Lung (tissue), 12 donors: Measurements from ENCODE around the gene CAPZB. TPM values are rescaled to one million over a fixed set of nuclear protein-coding genes. Genes with fewer than 3 reads are reported as not detected.

ENCODE experiments used
- ATAC-seq: fragments of 200-7000 bp; cut with Tn5 transposase; one replicate; pipeline ENCODE4 v1.9.1; 2020; ENCODE audit warnings: moderate number of reproducible peaks; ENCODE audit not compliant: insufficient read depth, low FRiP score
- DNase-seq, 3 donors: peaks; one replicate each; pipeline ENCODE4 v3.0.0-alpha.2; 2013 to 2017
- H3K27ac ChIP-seq, 2 donors: one replicate each; pipeline ENCODE4 v1.5.1; 2013; ENCODE audit warnings: mild to moderate bottlenecking in 2 of 2, moderate library complexity in 2 of 2, control low read depth in 1 of 2, inconsistent platforms in 1 of 2, low read depth in 1 of 2, low read length in 1 of 2
- H3K27me3 ChIP-seq, 3 donors: one replicate each; pipeline ENCODE4 v1.5.1; 2013; ENCODE audit warnings: low read length in 2 of 3; ENCODE audit not compliant: control insufficient read depth in 3 of 3, insufficient read depth in 3 of 3
- H3K36me3 ChIP-seq, 4 donors: one replicate each; pipeline ENCODE4 v1.5.1; 2013; ENCODE audit warnings: low read length in 4 of 4, mild to moderate bottlenecking in 1 of 4, moderate library complexity in 1 of 4; ENCODE audit not compliant: control insufficient read depth in 4 of 4, insufficient read depth in 4 of 4
- H3K4me1 ChIP-seq, 5 donors: one replicate each; pipeline ENCODE4 v1.5.1; 2013; ENCODE audit warnings: low read length in 5 of 5, mild to moderate bottlenecking in 2 of 5, moderate library complexity in 1 of 5; ENCODE audit not compliant: control insufficient read depth in 5 of 5, insufficient read depth in 5 of 5
- H3K4me3 ChIP-seq: one replicate; pipeline ENCODE4 v1.5.1; 2013; ENCODE audit warnings: mild to moderate bottlenecking, control low read depth, moderate library complexity
- H3K9ac ChIP-seq, 2 donors: one replicate each; pipeline ENCODE4 v1.5.1; 2013; ENCODE audit warnings: low read length in 2 of 2, control low read depth in 1 of 2; ENCODE audit not compliant: insufficient read depth in 1 of 2
- H3K9me3 ChIP-seq, 4 donors: one replicate each; pipeline ENCODE4 v1.5.1; 2013; ENCODE audit warnings: low read length in 3 of 4, mild to moderate bottlenecking in 1 of 4, moderate library complexity in 1 of 4; ENCODE audit not compliant: control insufficient read depth in 4 of 4, insufficient read depth in 3 of 4
- WGBS, 2 donors: extraction: QIAGEN DNeasy Blood & Tissue Kit; methylation state at CpG; one replicate each; pipeline ENCODE4 v1.1.7; 2013; 5-methylcytosine and 5-hydroxymethylcytosine counted together
- polyA plus RNA-seq, 2 donors: library from polyadenylated mRNA; stranded (reverse); fragments of 200-250 nt; gene quantifications; one replicate each; pipeline ENCODE4 v1.2.1, GENCODE V29; 2013
- total RNA-seq, 2 donors: library from RNA; depleted of rRNA in 1 of 2; stranded (reverse); fragments of >200 nt in 1 of 2; gene quantifications; one replicate each; pipeline ENCODE4 v1.2.1, GENCODE V29; 2014 to 2021
- TF ChIP-seq, protein P1 (sequence below): IDR thresholded peaks from 2 replicates; pipeline ENCODE4 v1.5.1; 2012; ENCODE audit warnings: mild to moderate bottlenecking; ENCODE audit errors: control extremely low read depth, extremely low read depth
- donor health status: control.
- donor health status: control.
- donor health status: Bipolar disorder and iron deficiency.
- donor health status: healthy.
- donor health status: DM: yes; HTN: yes; CAD: no.

CAPZB gene
- total and polyA plus RNA-seq, 4 donors: 94.7 to 339 (median 278) TPM

DNA sequence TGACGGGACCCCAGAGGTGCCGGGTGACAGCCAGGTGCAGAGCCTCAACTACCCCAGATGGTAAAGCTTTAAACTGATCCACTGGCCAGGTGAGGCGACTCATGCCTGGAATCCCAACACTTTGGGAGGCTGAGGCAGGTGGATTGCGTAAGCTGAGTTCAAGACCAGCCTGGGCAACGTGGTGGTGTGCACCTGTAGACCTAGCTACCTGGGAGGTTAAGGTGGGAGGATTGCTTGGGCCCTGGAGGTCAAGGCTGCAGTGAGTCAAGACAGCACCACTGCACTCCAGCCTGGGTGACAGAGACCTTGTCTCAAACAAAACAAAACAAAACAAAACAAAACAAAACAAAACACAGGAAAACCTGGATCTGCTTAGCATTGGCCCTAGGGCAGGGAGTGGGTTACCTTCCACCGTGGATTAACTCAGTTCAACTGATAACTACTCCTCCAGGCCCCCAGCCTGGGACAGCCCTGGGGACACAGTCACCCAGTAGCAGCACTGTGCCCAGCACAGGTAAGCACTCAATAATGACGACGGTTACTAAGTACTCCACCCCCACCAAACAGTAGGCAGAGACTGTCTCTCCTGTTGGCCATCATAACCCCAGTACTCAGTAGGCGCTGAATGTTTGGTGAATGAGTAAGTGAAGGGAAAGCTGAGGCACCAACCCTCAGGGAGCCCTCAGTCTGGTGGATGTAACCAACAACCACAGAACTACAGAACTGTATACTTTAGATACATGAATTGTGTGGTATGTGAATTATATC is 151.6 kb downstream of the CAPZB start:
- Histone ChIP-seq H3K9ac (no peak overlapping the region), H3K4me3 (no peak overlapping the region), H3K9me3 (no peaks in the 10 kb centered on the region), H3K27ac (no peak overlapping the region), H3K27me3 (no peaks in the 10 kb centered on the region), H3K4me1 (peaks cover 0 to 5% (median 0%) of the 10 kb centered on the region in 5 donors), H3K36me3 (peaks cover 0 to 21% (median 8%) of the 10 kb centered on the region in 4 donors)
- ATAC-seq: no peak
- DNase-seq: no peak
- TF ChIP-seq, protein P1, sequence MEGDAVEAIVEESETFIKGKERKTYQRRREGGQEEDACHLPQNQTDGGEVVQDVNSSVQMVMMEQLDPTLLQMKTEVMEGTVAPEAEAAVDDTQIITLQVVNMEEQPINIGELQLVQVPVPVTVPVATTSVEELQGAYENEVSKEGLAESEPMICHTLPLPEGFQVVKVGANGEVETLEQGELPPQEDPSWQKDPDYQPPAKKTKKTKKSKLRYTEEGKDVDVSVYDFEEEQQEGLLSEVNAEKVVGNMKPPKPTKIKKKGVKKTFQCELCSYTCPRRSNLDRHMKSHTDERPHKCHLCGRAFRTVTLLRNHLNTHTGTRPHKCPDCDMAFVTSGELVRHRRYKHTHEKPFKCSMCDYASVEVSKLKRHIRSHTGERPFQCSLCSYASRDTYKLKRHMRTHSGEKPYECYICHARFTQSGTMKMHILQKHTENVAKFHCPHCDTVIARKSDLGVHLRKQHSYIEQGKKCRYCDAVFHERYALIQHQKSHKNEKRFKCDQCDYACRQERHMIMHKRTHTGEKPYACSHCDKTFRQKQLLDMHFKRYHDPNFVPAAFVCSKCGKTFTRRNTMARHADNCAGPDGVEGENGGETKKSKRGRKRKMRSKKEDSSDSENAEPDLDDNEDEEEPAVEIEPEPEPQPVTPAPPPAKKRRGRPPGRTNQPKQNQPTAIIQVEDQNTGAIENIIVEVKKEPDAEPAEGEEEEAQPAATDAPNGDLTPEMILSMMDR: no peak
- WGBS, 2 donors: 83 to 86% methylated on average over 9 of the region's 9 CpGs

DNA sequence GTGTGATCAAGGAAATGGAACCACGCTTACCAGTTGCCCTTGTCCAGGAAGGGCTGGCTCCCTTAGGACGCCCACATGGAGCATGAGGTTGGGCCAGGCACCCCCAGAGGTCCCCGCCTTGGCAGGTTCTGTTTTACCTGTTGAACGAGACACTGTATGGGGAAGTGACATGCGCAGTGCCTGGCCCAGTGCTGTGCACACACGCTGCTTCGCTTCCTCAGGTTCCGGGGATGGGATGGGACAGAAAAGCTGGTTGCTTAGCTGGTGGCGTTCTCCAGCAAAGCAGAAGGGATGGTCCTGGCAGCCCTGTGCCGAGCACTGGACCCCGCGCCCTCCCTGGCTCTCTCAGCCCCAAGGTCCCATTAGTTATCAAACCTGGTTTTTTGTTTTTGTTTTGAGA is 152.5 kb downstream of the CAPZB start:
- TF ChIP-seq, protein P1: no peak
- Histone ChIP-seq H3K27me3 (no peaks in the 10 kb centered on the region), H3K4me1 (peaks cover 0 to 5% (median 0%) of the 10 kb centered on the region in 5 donors), H3K9me3 (no peaks in the 10 kb centered on the region), H3K4me3 (no peak overlapping the region), H3K27ac (no peak overlapping the region), H3K36me3 (peaks cover 0 to 26% (median 10%) of the 10 kb centered on the region in 4 donors), H3K9ac (no peak overlapping the region)
- 92 to 95% methylated on average over 12 of the region's 12 CpGs for WGBS, 2 donors
- DNase-seq (no peak), ATAC-seq (no peak)

DNA sequence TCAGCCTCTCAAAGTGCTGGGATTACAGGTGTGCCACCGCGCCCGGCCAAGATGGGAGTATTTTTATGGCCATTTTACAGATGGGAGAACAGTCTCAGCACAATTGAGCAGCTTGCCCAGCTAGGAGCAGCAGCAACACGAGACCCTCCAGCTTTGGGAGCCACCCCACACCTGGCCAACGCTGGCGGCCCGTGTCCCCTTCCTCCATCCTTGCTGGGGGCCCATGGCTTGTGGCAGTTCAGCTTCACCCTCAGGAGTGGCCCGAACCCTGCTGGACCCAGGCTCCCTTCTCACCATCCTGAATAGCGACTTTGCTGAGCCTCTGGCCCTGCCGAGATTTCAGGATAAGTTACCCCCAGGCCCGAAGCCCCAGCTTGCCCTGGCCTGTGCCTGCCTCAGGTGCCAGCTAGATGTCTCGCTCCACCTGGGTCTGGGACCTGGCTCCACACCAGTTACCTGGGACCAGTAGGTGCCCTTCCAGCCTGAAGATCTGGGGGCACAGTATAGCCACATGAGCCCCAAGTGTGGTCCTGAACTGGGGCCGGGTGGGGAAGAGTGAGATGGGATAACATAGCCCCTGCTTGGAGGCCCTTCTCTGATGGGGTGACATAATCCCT is 154.0 kb downstream of the CAPZB start:
- H3K4me3 ChIP-seq: no peak overlapping the region
- H3K27me3 ChIP-seq: no peaks in the 10 kb centered on the region
- TF ChIP-seq, protein P1: no peak
- WGBS, 2 donors: 93 to 96% methylated on average over 13 of the region's 13 CpGs
- peaks cover 0 to 5% (median 0%) of the 10 kb centered on the region in 5 donors for H3K4me1 ChIP-seq
- no peak overlapping the region for H3K27ac ChIP-seq
- no peak overlapping the region for H3K9ac ChIP-seq
- H3K36me3 ChIP-seq: peaks cover 0 to 35% (median 13%) of the 10 kb centered on the region in 4 donors
- H3K9me3 ChIP-seq: no peaks in the 10 kb centered on the region
- DNase-seq (no peak), ATAC-seq (no peak)
